Pulmonary artery endothelial cell (primary cell): Measurements from ENCODE around the gene NCAM2. TPM values are rescaled to one million over a fixed set of nuclear protein-coding genes. Genes with fewer than 3 reads are reported as not detected.
A peak's percentile ranks its signal among the peaks of the same experiment; 100 is the strongest.

Source experiments
- DNase-seq: peaks from one replicate; pipeline ENCODE4 v3.0.0-alpha.2; 2011; ENCODE audit warnings: low read depth, low spot score
- total RNA-seq: library from RNA; depleted of rRNA; stranded (reverse); fragments of >200 nt; gene quantifications from 2 replicates; pipeline ENCODE4 v1.2.3, GENCODE V29; 2014

The NCAM2 gene
- total RNA-seq, 1 donor from 2014 or later = 0.40 TPM

DNA sequence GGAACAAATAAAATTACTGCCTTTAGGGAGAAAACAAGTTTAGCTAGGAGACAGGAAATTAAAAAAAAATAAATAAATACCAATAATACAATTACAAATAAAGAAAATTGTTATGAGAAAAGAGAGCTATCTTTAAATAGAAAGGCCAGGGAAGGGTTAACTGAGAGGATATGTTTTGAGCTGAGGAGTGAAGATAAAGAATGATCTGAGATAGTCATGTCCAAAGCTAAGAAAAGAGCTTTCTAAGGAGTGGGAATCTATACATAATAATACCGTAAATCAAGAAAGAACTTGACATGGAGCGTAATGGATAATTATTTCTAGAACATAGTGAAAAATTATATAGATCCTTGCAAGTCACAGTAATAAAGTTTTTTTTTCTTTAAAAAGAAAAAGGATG lies 176.5 kb downstream of the NCAM2 start:
- no peak for DNase-seq

DNA sequence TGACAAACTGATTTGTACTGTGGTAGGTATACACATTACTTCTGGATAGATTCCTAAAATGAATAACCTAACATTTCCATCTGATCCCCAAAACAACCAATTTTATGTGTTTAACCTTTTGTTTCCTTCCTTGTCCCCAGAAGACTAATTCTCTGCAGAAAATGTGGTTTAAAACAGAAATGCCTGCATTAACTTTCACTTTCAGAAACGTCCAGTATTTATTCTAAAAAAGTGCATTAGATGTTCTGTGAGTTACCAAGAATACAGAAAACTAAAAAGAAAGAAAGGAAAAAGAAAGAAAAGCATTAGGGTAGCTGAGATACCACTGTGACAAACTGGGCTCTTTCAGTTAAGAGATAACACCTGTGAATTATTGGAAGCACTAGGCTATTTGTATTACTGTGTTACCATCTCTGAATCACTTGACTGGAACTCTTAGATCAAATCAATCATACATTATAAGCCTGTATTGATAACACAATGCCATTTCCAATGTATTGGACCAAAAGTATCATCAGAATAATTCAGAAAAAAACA lies 177.7 kb downstream of the NCAM2 start:
- no peak for DNase-seq

GRCh38 chr21:21177353-21177986 lies 179.3 kb downstream of the NCAM2 start:
- no peak for DNase-seq

GRCh38 chr21:21179619-21180298 lies 181.6 kb downstream of the NCAM2 start:
- no peak for DNase-seq

DNA sequence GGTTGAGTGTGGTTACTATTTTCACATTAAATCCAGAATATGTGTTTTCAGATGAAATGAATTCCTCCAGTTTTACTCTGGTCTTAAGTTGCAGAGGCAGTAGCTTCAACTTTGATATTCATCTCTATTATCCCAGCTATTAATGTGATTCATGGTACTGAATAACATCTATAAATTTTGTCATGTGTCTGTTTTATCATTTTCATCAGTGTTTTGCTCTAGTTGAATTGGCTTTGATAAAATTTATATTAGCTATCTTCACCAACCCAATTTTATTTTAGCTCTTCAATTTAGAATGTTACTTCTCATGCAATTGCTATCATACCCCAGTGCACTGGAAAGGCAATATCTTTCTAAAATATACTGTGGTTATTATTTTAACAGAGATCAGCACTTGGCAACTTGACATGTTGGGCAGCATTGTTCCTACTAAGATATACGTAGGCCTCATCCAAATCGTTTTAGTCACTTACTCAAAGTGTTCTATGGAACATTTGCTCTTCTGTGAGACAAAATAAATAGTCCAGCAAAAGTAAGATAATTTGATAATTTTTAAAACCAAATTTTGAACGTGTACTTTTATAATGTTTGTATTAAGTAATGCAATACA lies 184.3 kb downstream of the NCAM2 start:
- DNase-seq = no peak

GRCh38 chr21:21183092-21183491 lies 184.9 kb downstream of the NCAM2 start:
- DNase-seq = no peak

DNA sequence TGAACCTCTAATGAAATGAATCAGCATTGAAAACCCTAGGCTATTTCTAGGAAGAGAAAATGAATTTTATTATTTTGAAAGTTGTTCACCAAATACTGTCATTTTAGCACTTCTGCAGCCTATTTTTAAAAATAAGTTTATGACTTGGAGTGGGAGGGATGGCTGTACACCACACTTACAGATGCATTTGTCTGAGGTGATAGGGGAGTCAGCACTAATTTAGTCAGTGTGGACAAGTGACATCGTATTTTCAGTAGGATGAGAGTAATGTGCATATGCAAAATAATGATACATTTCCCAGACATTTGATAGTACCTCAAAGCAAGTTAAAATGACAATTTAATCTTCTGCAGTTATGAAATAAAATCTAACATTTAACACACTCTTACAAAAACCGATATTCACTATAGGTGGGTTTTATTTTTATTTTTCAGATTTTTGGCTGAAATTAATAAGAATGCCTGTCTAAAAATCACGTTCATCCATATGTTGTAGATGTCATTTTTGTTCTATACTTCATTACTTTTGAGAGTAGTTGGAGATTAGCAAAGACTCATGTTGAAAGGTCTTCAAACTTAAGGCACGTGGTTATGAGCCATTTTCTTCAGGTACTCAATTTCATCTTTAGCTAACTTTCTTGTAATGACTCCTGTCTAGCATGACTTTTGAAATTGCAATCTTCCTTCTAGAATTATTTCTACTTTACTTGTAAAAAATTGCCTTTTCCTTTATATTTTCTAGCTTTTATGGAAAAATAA lies 186.7 kb downstream of the NCAM2 start:
- no peak for DNase-seq

DNA sequence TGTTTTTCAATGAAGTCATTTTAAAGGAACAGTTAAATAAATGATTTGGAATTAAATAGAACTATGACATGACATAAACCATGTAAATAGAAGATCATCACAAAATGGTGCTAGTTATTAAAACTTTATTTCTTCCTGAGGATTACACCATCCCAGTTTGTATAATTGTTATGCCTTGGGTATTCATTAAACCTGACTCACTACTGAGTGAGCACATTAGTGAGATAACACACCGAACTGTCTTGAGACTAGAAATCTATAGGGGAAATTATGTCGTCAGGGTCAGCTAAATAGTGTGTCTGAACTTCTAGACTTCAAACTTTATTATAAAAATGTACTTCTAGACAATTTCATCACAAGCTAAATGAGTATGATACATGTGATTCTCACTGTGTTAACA lies 189.4 kb downstream of the NCAM2 start:
- DNase-seq = no peak

DNA sequence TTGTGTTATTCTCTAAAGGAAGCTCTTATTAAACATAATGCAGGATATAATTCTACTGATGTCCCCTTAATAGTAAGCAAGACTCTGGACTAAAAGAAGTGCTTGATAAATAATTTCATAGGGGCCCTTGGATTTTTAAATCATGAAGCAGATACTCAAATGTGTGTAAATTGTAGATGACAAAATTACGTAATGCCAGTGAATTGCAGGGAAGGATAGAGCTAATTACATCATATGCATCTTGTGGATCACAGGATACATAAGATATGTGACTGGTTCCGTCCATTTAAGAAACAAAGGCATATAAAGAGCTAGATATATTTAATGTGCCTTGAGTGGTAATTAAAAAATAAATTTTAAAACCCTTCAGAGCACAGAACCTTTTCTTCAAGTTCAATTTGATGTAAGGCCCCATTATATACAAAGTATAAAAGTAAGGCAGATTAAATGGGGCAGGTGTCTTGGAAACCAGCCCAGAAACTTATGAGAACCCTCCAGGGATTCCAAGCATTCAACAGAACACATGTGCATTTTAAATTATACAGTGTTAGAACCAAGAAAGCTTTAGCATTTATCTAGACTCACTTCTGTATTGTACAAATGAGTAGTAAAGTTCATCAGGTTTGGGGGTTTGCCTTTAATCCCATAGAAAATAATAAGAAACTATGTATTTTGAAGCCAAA lies 190.4 kb downstream of the NCAM2 start:
- DNase-seq = no peak

DNA sequence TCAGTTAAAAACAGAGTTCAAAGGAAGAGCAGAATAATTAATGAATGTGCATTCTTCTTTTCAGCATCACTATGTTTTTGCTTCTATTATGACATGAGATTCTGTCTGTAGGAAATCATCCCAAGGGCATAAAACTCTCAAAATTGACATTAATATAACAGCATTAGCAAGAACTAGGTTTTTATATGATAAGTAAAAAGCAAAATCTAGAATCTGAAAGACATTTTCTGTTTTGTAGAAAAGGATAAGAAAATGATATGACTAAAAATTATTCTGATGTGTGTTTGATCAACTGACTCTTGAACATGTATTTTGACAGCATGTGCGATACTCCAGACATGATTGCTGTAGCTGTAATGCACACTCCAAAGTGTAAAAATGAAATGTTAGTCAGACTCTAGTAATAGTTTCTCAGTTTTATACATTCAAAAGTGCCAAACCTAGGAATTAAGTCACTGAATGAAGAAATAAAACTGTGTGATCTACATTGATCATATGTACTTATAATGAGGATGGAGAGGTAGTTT lies 197.3 kb downstream of the NCAM2 start:
- DNase-seq = no peak

DNA sequence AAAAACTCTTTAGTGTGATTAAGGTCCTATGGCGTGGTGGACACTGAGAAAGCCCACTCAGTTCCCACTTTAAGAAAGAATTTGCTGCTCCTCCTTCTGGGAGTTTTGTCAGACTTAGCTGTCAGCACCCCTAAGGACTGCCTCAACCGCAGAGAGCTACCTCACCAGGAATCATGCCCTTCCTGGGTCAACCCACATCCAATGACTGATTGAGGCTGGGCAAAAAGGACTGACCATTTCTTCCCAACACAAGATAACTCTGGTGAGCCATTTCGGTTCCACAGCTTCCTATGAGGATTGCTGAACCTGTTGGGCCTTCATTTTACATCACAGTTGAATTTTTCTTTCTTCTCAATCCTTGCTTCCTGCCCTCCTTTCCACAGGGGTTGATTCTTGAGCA lies 197.9 kb downstream of the NCAM2 start:
- DNase-seq = no peak

DNA sequence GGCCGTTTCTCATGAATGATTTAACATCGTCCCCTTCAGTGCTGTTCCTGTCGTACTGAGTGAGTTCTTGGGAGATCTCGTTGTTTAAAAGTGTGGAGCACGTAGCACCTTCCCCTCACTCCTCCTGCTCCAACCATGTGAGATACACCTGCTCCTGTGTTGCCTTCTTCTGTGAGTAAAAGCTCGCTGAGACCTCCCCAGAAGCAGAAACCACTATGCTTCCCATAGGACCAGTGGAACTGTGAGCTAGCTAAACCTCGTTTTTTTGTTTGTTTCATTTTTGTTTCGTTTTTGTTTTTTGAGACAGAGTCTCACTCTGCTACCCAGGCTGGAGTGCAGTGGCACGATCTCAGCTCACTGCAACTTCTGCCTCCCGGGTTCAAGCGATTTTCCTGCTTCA lies 198.6 kb downstream of the NCAM2 start:
- DNase-seq = no peak

DNA sequence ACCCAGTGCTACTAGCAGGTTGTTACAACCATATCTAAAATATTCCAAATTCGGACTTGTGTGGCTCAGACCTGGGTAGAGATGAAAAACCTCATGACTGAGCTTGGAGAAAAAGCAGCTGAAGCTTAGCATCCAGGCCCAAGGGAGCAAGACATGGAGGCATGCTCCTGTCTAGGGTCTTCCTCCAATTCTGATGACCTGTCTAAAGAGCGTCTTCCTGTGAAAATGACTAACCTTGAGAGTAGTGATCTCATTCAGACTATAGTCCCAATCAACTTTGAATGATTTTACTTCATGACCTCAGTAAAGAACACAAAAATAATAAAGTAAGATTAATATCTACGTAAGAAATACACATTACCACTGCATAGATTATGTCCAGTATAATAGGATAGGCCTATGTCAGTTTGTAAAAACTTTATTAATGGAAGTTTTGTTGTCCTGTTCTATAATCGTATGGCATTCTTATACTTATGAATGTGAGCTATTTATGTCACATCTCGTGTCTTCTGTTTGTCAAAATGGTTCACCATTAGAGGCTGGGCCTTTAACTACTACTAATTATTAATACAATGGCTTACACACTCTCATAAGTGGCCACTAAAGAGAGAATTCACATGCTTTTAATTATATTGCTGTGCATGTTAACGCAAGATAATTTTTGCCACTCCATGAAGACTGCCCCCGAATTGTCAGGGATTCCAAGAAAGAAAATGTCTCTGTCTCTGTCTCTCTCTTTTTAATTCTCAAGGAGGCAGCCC lies 201.3 kb downstream of the NCAM2 start:
- no peak for DNase-seq

GRCh38 chr21:21200103-21200938 lies 202.1 kb downstream of the NCAM2 start:
- peak; percentile 19 for DNase-seq

DNA sequence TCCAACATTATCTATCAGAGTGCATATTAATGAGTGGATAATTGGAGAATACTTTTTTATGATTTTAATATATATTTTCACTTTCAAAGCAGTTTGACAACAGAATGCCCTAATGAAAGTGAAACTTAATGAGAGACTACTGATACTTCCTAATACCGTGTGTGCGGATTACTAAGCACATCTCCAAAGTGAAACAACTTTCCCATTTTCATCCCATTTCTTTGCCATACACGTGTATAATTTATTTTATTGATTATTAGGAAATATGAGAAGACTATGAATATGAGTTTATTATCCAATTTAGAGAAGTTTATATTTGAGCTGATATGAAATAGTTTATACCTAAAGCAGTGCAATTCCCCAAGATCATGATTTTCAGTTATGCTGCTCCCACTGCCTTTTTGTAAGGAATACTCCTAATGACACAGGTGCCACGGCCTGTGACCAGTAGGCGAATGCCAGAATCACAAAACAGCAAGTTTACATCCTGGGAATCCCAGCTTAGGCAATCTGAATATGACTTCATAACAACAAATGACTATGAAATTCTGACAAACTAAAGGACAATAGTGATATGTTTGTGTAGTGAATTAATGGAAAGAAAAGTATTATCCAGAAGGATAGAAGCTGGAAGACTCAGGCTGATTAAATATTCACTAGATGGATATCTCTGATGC lies 202.9 kb downstream of the NCAM2 start:
- DNase-seq = no peak

- DNase-seq = no peak
Observed at GRCh38 chr21:21203822-21204339, 205.7 kb downstream of the NCAM2 start.

DNA sequence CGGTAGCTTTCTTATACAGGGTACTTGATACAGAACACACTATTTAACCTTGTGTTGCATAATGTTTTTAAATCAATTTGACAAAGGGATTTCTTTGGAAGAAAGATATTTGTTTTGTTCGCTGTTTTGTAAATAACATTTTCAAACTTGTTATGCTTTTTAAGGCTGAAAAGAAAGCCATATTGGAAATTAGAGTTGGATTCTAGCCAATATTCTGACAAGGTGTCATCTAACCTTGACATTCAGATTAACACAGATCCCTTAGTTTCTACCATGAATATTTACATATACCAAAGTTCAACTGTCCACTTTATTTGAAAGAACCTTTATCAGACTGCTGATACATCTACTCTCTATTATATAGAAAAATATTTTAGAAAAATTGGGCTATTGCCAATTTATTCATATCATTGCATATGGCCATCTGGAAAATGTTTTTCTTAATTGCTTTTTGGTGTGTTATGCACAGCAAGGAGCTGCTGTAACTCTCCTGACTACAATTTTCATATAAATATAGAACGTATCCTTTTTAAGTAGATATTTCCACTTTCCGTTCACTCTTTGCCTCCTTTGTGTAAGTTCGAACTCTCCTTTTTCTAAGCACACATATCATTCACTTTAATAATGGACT lies 206.3 kb downstream of the NCAM2 start:
- DNase-seq = no peak

DNA sequence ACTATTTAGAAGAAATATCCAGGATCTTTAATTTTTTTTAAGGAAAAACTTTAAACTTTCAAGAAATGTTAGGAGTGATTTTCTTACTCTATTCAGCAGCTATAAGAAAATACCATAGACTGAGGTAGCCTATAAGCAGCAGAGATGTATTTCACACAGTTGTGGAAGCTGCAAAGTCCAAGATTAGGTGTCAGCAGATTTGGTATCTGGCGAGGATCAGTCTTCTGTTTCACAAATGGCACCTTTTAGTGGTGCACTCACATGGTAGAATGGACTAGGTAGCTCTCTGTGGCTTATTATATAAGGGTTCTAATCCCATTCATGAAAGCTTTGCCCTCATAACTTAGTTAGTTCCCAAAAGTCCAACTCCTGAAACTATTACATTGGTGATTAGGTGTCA lies 207.4 kb downstream of the NCAM2 start:
- DNase-seq = no peak
